Measurements from ENCODE around the gene PDE4A.

DNA sequence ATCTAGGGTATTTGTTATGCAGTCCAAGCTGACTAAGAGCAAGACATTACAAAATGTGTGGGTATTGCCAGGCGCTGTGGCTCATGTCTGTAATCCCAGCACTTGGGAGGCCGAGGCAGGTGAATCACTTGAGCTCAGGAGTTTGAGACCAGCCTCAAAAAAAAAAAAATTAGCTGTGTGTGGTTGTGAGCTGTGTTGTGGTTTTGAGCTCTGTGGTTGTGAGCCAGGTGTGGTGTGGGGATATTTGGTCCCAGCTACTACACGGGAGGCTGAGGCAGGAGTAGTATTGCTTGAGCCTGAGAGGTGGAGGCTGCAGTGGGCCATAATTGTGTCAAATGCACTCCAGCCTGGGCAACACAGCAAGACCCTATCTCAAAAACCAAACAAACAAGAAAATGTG lies 88.4 kb downstream of the PDE4A start:
- TF ChIP-seq, protein P1, sequence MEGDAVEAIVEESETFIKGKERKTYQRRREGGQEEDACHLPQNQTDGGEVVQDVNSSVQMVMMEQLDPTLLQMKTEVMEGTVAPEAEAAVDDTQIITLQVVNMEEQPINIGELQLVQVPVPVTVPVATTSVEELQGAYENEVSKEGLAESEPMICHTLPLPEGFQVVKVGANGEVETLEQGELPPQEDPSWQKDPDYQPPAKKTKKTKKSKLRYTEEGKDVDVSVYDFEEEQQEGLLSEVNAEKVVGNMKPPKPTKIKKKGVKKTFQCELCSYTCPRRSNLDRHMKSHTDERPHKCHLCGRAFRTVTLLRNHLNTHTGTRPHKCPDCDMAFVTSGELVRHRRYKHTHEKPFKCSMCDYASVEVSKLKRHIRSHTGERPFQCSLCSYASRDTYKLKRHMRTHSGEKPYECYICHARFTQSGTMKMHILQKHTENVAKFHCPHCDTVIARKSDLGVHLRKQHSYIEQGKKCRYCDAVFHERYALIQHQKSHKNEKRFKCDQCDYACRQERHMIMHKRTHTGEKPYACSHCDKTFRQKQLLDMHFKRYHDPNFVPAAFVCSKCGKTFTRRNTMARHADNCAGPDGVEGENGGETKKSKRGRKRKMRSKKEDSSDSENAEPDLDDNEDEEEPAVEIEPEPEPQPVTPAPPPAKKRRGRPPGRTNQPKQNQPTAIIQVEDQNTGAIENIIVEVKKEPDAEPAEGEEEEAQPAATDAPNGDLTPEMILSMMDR (conservative IDR thresholded peaks at IDR 0.05) = no peak
- no peak for TF ChIP-seq EZH2 (IDR thresholded peaks at IDR 0.05; ENCODE audit: low read depth)

Measured in PC-9 (cell line).